GM12878 (cell line): ENCODE results near the gene PCSK2. TPM values are rescaled to one million over a fixed set of nuclear protein-coding genes. Genes with fewer than 3 reads are reported as not detected.

Experiments
- ATAC-seq: fragments of 200-7000 bp; cut with Tn5 transposase; 3 replicates; pipeline ENCODE4 v1.9.1; 2020; ENCODE audit warnings: mild to moderate bottlenecking, moderate library complexity
- BruUV-seq: library from RNA; stranded (reverse); fragments of 400-500 nt; replicated peaks from 2 replicates; lab custom pipeline; 2021; lab: Mats Ljungman, UMichigan
- CTCF ChIA-PET: fragments of 300-600 bp; sonication (Branson Sonifier 250); formaldehyde crosslinking; extraction: SDS; loops from one replicate; lab custom pipeline; 2021; ENCODE audit warnings: inconsistent platforms; lab: Yijun Ruan, JAX
- POLR2A ChIA-PET: fragments of 350-600 bp; formaldehyde crosslinking; extraction: SDS; loops from one replicate; lab custom pipeline; 2021; ENCODE audit warnings: inconsistent platforms; lab: Charles Lee
- RAD21 ChIA-PET: fragments of 300-600 bp; sonication (Branson Sonifier 250); formaldehyde crosslinking; loops from one replicate; lab custom pipeline; 2023; ENCODE audit warnings: antibody characterized with exemption; ENCODE audit not compliant: unreplicated experiment; lab: Charles Lee
- SMC1A ChIA-PET: fragments of 300-600 bp; sonication (Branson Sonifier 250); formaldehyde crosslinking; loops from one replicate; lab custom pipeline; 2023; ENCODE audit not compliant: unreplicated experiment, uncharacterized antibody; lab: Charles Lee
- DNase-seq: peaks from one replicate; pipeline ENCODE4 v3.0.0-alpha.2; 2011; ENCODE audit warnings: low read depth, low spot score
- FAIRE-seq: peaks from 3 replicates; lab custom pipeline; 2011; peaks lifted over from hg19 to GRCh38; lab: Jason Lieb, UNC
- H2AFZ ChIP-seq: 2 replicates; pipeline ENCODE4 v1.6.0; 2011; ENCODE audit warnings: low read depth, low read length, control low read depth; ENCODE audit not compliant: control insufficient read depth
- H3K27ac ChIP-seq: 2 replicates; pipeline ENCODE4 v1.5.1; 2011; ENCODE audit warnings: control low read depth; ENCODE audit not compliant: control insufficient read depth, insufficient read depth
- H3K27me3 ChIP-seq, 2 experiments: replicated peaks in 1 of 2; 2 replicates each; pipeline versions ENCODE4 v1.6.0 to v1.6.1; 2011; ENCODE audit warnings: low read length in 1 of 2; ENCODE audit not compliant: control insufficient read depth in 2 of 2, insufficient read depth in 2 of 2
- H3K36me3 ChIP-seq, 2 experiments: 2 replicates each; pipeline ENCODE4 v1.5.1; 2011; ENCODE audit warnings: low read length in 1 of 2; ENCODE audit not compliant: control insufficient read depth in 2 of 2, insufficient read depth in 2 of 2
- H3K4me1 ChIP-seq: 2 replicates; pipeline ENCODE4 v1.6.1; 2011; ENCODE audit warnings: mild to moderate bottlenecking, low read length, moderate library complexity, mixed read lengths; ENCODE audit not compliant: control insufficient read depth, insufficient read depth
- H3K4me2 ChIP-seq: 2 replicates; pipeline ENCODE4 v1.6.0; 2011; ENCODE audit warnings: control low read depth; ENCODE audit not compliant: control insufficient read depth, insufficient read depth
- H3K4me3 ChIP-seq: fragments of 200-600 bp; sonication (generic); 2 replicates; pipeline ENCODE4 v1.5.1; 2016
- H3K79me2 ChIP-seq: 2 replicates; pipeline ENCODE4 v1.6.0; 2011; ENCODE audit warnings: low read length; ENCODE audit not compliant: control insufficient read depth, insufficient read depth
- H3K9ac ChIP-seq: 2 replicates; pipeline ENCODE4 v1.8.0; 2011; ENCODE audit warnings: low read length, control low read depth, mixed read lengths; ENCODE audit not compliant: control insufficient read depth, insufficient read depth
- H3K9me3 ChIP-seq: replicated peaks from 3 replicates; pipeline ENCODE4 v1.5.1; 2011; ENCODE audit warnings: mild to moderate bottlenecking, low read length; ENCODE audit not compliant: control insufficient read depth, insufficient read depth
- H4K20me1 ChIP-seq: 2 replicates; pipeline ENCODE4 v1.6.0; 2011; ENCODE audit not compliant: control insufficient read depth, insufficient read depth
- RFX5 ChIP-seq: IDR thresholded peaks from 2 replicates; pipeline ENCODE4 v1.6.1; 2011; ENCODE audit warnings: low read depth, low read length, improper control_type of control experiment
- RUNX3 ChIP-seq: IDR thresholded peaks from 2 replicates; pipeline ENCODE4 v1.6.1; 2012; ENCODE audit warnings: low read length, inconsistent platforms
- SMAD5 ChIP-seq: IDR thresholded peaks from 2 replicates; pipeline ENCODE4 v1.6.1; 2016; ENCODE audit warnings: antibody characterized with exemption, low read depth
- TCF3 ChIP-seq: IDR thresholded peaks from 2 replicates; pipeline ENCODE4 v1.6.1; 2012; ENCODE audit warnings: low read depth, mild to moderate bottlenecking, low read length, borderline replicate concordance; ENCODE audit not compliant: insufficient read depth
- WGBS: methylation state at CpG from one replicate; pipeline ENCODE4 v1.1.6; 2016; ENCODE audit warnings: low lambda C conversion rate; ENCODE audit not compliant: insufficient replicate concordance, insufficient coverage; ENCODE audit errors: missing lambda C conversion rate; 5-methylcytosine and 5-hydroxymethylcytosine counted together
- in situ Hi-C: fragments of 300-500 bp; cut with MboI; formaldehyde crosslinking; loops from 9 replicates; pipeline ENCODE4 v1.14.3; 2018; ENCODE audit warnings: mixed read lengths
- intact Hi-C: fragments of 100-400 bp; cut with micrococcal nuclease; formaldehyde crosslinking; loops from one replicate; pipeline ENCODE4 v1.14.2; 2022; ENCODE audit not compliant: unreplicated experiment
- polyA plus RNA-seq, 11 experiments: library from polyadenylated mRNA; depleted of rRNA in 4 of 11; unstranded in 6 of 11; stranded (reverse) in 5 of 11; fragments of >200 nt; fragmentation: Nextera tagmentation in 4 of 11; fragmentation: Illumina TruSeq in 1 of 11; extraction: Ambion mirVana in 4 of 11; extraction: Trizol in 1 of 11; gene quantifications; 1 replicate in 1 of 11; 2 replicates in 10 of 11; pipeline versions ENCODE4 v1.2.1 to v1.2.3, GENCODE V29; 2011 to 2016; ENCODE audit warnings: inconsistent platforms in 2 of 11, missing spikeins in 2 of 11, low read depth in 1 of 11
- total RNA-seq, 4 experiments: library from RNA; depleted of rRNA in 3 of 4; stranded (reverse); fragments of >200 nt in 3 of 4; fragmentation: Illumina TruSeq in 1 of 4; extraction: Trizol in 1 of 4; gene quantifications; 2 replicates each; pipeline versions ENCODE4 v1.2.1 to v1.2.3, GENCODE V29; 2013 to 2021
- TF ChIP-seq, protein P1 (sequence below), 3 experiments: IDR thresholded peaks in 2 of 3; conservative IDR thresholded peaks in 1 of 3; 2 replicates each; pipeline ENCODE4 v1.5.1; 2011; ENCODE audit warnings: low read depth in 3 of 3, low read length in 3 of 3, mild to moderate bottlenecking in 3 of 3, control low read depth in 2 of 3, moderate library complexity in 2 of 3, inconsistent platforms in 1 of 3, mixed read lengths in 1 of 3; ENCODE audit not compliant: control insufficient read depth in 2 of 3, insufficient read depth in 1 of 3; ENCODE audit errors: extremely low read depth in 1 of 3

PCSK2 gene
- total and polyA plus RNA-seq, 10 of the 15 experiments (the other 5 are each of a cell fraction or from before 2014, with no cell fraction given): not detected

DNA sequence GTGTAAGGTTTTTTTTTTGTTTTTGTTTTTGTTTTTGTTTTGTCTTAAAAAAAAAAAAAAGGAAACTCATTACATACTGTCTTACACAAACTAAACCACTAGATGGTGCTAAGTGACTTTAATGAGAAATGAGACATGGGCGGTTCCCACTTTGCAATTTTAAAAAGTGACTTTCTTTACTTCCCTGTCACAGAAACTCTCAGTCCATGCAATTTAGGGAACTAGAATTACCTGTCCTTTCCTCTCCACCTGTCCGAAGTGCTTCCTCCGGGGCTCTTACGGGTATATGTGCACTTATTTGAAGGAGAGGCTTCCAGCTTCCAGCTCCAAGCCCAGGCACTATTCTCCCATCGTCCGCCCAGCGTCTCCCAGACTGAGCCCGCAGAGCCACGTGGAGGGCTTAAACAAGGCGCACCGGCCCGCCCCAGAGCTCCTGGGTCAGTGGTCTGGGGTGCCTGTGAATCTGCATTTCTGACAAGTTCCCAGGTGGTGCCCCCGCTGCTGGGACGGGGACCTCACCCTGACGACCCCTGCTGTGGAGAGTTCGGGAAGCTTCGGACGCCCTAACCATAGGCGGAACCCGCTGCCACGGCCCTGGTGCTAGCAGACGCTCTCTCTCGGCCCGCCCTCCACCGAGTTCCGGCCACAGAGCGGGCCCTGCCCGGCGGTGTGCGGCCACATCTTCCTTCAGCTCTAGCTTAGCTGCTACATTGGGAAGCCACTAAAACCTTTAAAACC, 278.2 kb downstream of the PCSK2 start (continued):
- TF ChIP-seq, protein P1, sequence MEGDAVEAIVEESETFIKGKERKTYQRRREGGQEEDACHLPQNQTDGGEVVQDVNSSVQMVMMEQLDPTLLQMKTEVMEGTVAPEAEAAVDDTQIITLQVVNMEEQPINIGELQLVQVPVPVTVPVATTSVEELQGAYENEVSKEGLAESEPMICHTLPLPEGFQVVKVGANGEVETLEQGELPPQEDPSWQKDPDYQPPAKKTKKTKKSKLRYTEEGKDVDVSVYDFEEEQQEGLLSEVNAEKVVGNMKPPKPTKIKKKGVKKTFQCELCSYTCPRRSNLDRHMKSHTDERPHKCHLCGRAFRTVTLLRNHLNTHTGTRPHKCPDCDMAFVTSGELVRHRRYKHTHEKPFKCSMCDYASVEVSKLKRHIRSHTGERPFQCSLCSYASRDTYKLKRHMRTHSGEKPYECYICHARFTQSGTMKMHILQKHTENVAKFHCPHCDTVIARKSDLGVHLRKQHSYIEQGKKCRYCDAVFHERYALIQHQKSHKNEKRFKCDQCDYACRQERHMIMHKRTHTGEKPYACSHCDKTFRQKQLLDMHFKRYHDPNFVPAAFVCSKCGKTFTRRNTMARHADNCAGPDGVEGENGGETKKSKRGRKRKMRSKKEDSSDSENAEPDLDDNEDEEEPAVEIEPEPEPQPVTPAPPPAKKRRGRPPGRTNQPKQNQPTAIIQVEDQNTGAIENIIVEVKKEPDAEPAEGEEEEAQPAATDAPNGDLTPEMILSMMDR (IDR thresholded peaks at IDR 0.05 in 2 of 3, conservative IDR thresholded peaks at IDR 0.05 in 1 of 3; ENCODE audit: control insufficient read depth in 2 of 3, extremely low read depth in 1 of 3, insufficient read depth in 1 of 3, low read depth in 3 of 3, low read length in 3 of 3): peak; percentile 59 to 71 (median 61)
- TF ChIP-seq TCF3: no peak

DNA sequence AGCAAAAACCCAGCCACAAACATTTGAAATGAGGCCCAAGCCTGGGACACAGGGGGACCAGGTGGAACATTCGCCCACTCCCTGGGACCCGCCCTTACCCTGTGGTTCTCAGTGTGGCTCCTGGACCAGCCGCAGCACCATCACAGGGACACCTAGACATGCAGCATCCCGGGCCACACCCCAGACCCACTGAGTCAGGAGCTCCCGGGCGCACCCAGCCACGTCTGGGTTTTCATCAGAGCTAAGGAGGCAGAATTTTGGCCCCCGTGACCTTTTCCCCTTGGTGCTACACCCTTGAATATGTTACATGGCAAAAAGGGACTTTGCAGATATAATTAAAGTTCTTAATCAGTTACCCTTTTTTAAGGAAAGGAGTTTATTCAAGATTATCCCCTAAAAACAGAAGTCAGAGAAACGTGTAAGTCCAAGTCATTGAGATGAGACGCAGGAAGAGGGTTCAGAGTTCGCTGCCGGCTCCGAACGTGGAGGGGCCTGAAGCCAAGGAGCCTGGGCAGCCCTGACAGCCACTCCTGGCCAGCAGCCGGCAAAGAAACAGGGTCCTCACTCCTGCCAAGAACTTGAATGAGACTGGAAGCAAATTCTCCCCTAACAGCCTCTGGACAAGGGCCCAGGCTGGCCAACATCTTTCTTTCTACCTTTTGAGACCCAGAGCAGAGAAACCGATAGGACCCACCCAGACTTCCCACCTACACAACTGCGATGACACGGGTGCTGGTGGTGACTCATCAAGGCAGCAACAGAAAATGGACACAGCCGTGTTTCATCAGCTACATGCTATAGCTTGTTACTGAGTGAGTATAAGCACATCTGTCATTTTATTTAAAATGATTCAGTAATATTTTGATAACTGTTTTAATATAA, 279.0 kb downstream of the PCSK2 start:
- in situ Hi-C loops: no loop called here
- H3K4me1 ChIP-seq: peaks cover 3% of the 10 kb centered on the region
- ATAC-seq (peak; percentile 30; the same call in 2 of the 3 replicates), FAIRE-seq (no peak), DNase-seq (no peak)
- BruUV-seq: no TSS peak
- H3K4me2 ChIP-seq: peak overlapping the region; percentile 91
- H2AFZ ChIP-seq: peak overlapping the region; percentile 77
- 49% methylated on average over 19 of the region's 19 CpGs for WGBS
- H4K20me1 ChIP-seq: no peaks in the 10 kb centered on the region
- POLR2A ChIA-PET: interaction anchor here (0.7 to 1.4 kb wide), 2 partner anchors 433 to 763 kb away, joined by 3 to 4 read pairs; no protein-coding TSS in a partner anchor
- H3K79me2 ChIP-seq: no peaks in the 10 kb centered on the region
- H3K27me3 ChIP-seq: no peaks in the 10 kb centered on the region
- no peaks in the 10 kb centered on the region for H3K36me3 ChIP-seq
- no peaks in the 10 kb centered on the region for H3K9me3 ChIP-seq
- no peak overlapping the region for H3K4me3 ChIP-seq
- no peak overlapping the region for H3K27ac ChIP-seq
- CTCF ChIA-PET: interaction anchor here (0.6 to 3.9 kb wide), 26 partner anchors 8 to 782 kb away, joined by 3 to 24 read pairs (median 4); partner anchors contain the start of genes RRBP1 and ZNF133
- no peak overlapping the region for H3K9ac ChIP-seq
- 0 out of 2 replicates have a peak, but pooled peaks have one; percentile 5 for TF ChIP-seq RUNX3
- no peak for TF ChIP-seq RFX5
- no peak for TF ChIP-seq SMAD5
- RAD21 ChIA-PET: interaction anchor here (1.0 to 2.6 kb wide), 13 partner anchors 8 to 499 kb away, joined by 3 to 20 read pairs (median 5); no protein-coding TSS in a partner anchor
- SMC1A ChIA-PET: interaction anchor here (0.7 to 1.9 kb wide), 10 partner anchors 8 to 770 kb away, joined by 3 to 10 read pairs (median 4); partner anchors contain the start of gene DSTN
- intact Hi-C loops: loop anchor here (1.0 to 5.0 kb wide), 4 partner anchors 111 to 771 kb away; no protein-coding TSS in a partner anchor
